OCI-LY1 (cell line): Measurements from ENCODE around the gene TEAD1.

Experiments
- CTCF ChIP-seq: fragments of 200-600 bp; sonication (generic), shearing (Covaris generic); IDR thresholded peaks from 2 replicates; pipeline ENCODE4 v1.5.1; 2017; ENCODE audit warnings: mild to moderate bottlenecking, antibody characterized with exemption, low read length, moderate library complexity, mixed read lengths
- EZH2 ChIP-seq: fragments of 200-600 bp; sonication (generic), shearing (Covaris generic); IDR thresholded peaks from 2 replicates; pipeline ENCODE4 v1.8.0; 2017; ENCODE audit warnings: borderline replicate concordance, mixed run types, mild to moderate bottlenecking, antibody characterized with exemption, low read length, moderate library complexity, mixed read lengths

GRCh38 chr11:12801976-12802375, 127.8 kb downstream of the TEAD1 start:
- TF ChIP-seq EZH2 (no peak), CTCF (no peak)
